AG04449 (cell line): ENCODE data around the gene SLC28A3.
A peak's percentile ranks its signal among the peaks of the same experiment; 100 is the strongest.

ENCODE experiments used
- CTCF ChIA-PET: fragments of 350-600 bp; formaldehyde crosslinking; extraction: SDS; loops from one replicate; lab custom pipeline; 2021; ENCODE audit warnings: antibody characterized with exemption; lab: Yijun Ruan, JAX
- POLR2A ChIA-PET: fragments of 400-600, 350-600 bp; formaldehyde crosslinking; extraction: SDS; loops from one replicate; lab custom pipeline; 2020; ENCODE audit warnings: antibody characterized with exemption, inconsistent platforms; lab: Yijun Ruan, JAX
- DNase-seq: peaks from one replicate; pipeline ENCODE4 v3.0.0-alpha.2; 2010; ENCODE audit warnings: low read depth, low spot score
- H3K4me3 ChIP-seq: 2 replicates; pipeline ENCODE4 v1.5.1; 2011; ENCODE audit warnings: low read depth, mild to moderate bottlenecking, control low read depth, low read length
- CTCF ChIP-seq: IDR thresholded peaks from one replicate; pipeline ENCODE4 v1.5.1; 2011; ENCODE audit warnings: mild to moderate bottlenecking, moderate library complexity, low read length, control low read depth, inconsistent platforms; ENCODE audit not compliant: insufficient read depth; ENCODE audit errors: missing control alignments

The SLC28A3 gene

GRCh38 chr9:84315278-84315877 lies 25.2 kb downstream of the SLC28A3 start:
- ChIA-PET CTCF (interaction anchor here (0.6 to 5.8 kb wide), 37 partner anchors 9 to 394 kb away, joined by 3 to 43 read pairs (median 4); partner anchors contain the start of gene KIF27), POLR2A (no interaction called here)
- peak; percentile 55 for TF ChIP-seq CTCF
- no peak for DNase-seq
- H3K4me3 ChIP-seq, result no peak overlapping the region

- CTCF ChIA-PET, result interaction anchor here (1.0 to 5.8 kb wide), 8 partner anchors 10 to 390 kb away, joined by 3 to 43 read pairs (median 15); no protein-coding TSS in a partner anchor
- POLR2A ChIA-PET, result no interaction called here
- no peak for DNase-seq
- TF ChIP-seq CTCF, result no peak
- H3K4me3 ChIP-seq, result no peak overlapping the region
Measured at GRCh38 chr9:84314306-84314705, 26.3 kb downstream of the SLC28A3 start.

- CTCF ChIA-PET, result interaction anchor here (1.1 to 2.7 kb wide), 4 partner anchors 18 to 390 kb away, joined by 3 to 9 read pairs (median 4); partner anchors contain the start of gene KIF27
- no peak for DNase-seq
- no peak overlapping the region for H3K4me3 ChIP-seq
- POLR2A ChIA-PET, result no interaction called here
- no peak for TF ChIP-seq CTCF
Measured at GRCh38 chr9:84310883-84311282, 29.7 kb downstream of the SLC28A3 start.

- no peak overlapping the region for H3K4me3 ChIP-seq
- TF ChIP-seq CTCF, result no peak
- no peak for DNase-seq
- CTCF ChIA-PET, result interaction anchor here (1.0 to 5.9 kb wide), 3 partner anchors 10 to 45 kb away, joined by 3 to 43 read pairs (median 4); no protein-coding TSS in a partner anchor
- POLR2A ChIA-PET, result no interaction called here
Measured at GRCh38 chr9:84305497-84306131, 34.9 kb downstream of the SLC28A3 start.

- no peak for TF ChIP-seq CTCF
- no peak for DNase-seq
- ChIA-PET CTCF (interaction anchor here (0.9 to 5.9 kb wide), 2 partner anchors 11 to 131 kb away, joined by 4 to 43 read pairs; no protein-coding TSS in a partner anchor), POLR2A (no interaction called here)
- H3K4me3 ChIP-seq, result no peak overlapping the region
Measured at GRCh38 chr9:84304166-84304565, 36.4 kb downstream of the SLC28A3 start.

GRCh38 chr9:84303061-84303460 lies 37.5 kb downstream of the SLC28A3 start:
- no peak for DNase-seq
- CTCF ChIA-PET, result interaction anchor here (5.9 kb wide), 1 partner anchor 12 kb away, joined by 43 read pairs; no protein-coding TSS in a partner anchor
- POLR2A ChIA-PET, result no interaction called here
- no peak overlapping the region for H3K4me3 ChIP-seq
- TF ChIP-seq CTCF, result no peak
